GM19099 (cell line): ENCODE data around the gene PPARD.

Experiments used
- POLR2A ChIP-seq: IDR thresholded peaks from 3 replicates; pipeline ENCODE4 v1.6.1; 2011; ENCODE audit warnings: low read depth; ENCODE audit not compliant: insufficient read length; ENCODE audit errors: extremely low read depth

PPARD gene

GRCh38 chr6:35428421-35429149, 86.2 kb downstream of the PPARD start:
- TF ChIP-seq POLR2A, result no peak

- no peak for TF ChIP-seq POLR2A
Observed at GRCh38 chr6:35429463-35429862, 87.1 kb downstream of the PPARD start.

- no peak for TF ChIP-seq POLR2A
Observed at GRCh38 chr6:35432291-35432690, 89.9 kb downstream of the PPARD start.

- TF ChIP-seq POLR2A, result no peak
Observed at GRCh38 chr6:35435074-35435837, 92.9 kb downstream of the PPARD start.

- no peak for TF ChIP-seq POLR2A
Observed at GRCh38 chr6:35436071-35436857, 93.9 kb downstream of the PPARD start.

GRCh38 chr6:35439308-35439707, 97.0 kb downstream of the PPARD start:
- TF ChIP-seq POLR2A, result no peak

GRCh38 chr6:35441205-35441604, 98.8 kb downstream of the PPARD start:
- TF ChIP-seq POLR2A, result no peak

GRCh38 chr6:35441642-35442041, 99.3 kb downstream of the PPARD start:
- TF ChIP-seq POLR2A, result no peak

GRCh38 chr6:35442693-35443092, 100.3 kb downstream of the PPARD start:
- TF ChIP-seq POLR2A, result no peak

GRCh38 chr6:35443341-35444030, 101.1 kb downstream of the PPARD start:
- TF ChIP-seq POLR2A, result no peak

- no peak for TF ChIP-seq POLR2A
Observed at GRCh38 chr6:35445691-35446090, 103.3 kb downstream of the PPARD start.

- TF ChIP-seq POLR2A, result no peak
Observed at GRCh38 chr6:35448191-35448590, 105.8 kb downstream of the PPARD start.

GRCh38 chr6:35449287-35449881, 107.0 kb downstream of the PPARD start:
- no peak for TF ChIP-seq POLR2A

GRCh38 chr6:35451354-35452182, 109.2 kb downstream of the PPARD start:
- TF ChIP-seq POLR2A, result no peak
